ENCODE measurements around the gene GFPT2.

The GFPT2 gene

DNA sequence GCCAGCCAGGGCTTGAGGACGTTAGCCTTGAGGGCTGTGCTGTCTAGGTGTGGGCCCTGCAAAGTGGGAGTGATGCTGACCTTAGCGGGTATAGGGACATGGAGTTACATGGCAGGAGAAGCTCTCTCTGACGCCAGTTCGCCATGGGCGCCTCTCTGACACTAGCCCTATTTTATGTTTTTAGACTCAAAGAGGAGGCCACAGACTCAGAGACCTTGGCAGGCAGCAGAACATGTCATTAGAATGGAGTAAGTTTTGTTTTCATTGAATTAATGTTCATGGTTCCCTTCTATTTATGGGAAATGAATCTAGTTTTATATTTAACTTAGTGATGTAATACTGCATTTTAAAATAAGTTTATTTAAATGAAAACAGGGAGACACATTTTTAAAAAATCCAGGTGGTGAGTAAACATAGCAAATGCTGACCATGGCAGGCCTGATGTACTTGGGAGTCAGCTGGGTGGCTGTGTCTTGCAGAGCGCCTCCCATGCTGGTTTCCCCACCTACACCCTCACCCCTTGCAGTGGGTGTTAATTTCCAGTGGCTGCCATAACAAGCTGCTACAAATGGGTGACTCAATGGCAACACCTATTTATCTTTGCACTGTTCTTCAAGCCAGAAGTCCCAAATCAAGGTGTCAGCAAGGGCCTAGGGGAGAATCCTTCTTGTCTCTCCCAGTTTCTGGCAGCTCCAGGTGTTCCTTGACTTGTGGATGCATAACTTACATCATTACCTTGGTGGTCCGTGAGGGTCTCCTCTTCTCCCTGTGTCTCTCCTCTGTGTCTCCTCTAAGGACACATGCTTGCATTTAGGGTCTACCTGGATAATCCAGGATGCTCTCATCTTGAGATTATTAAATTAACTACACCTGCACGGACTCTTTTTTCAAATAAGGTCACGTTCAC is 25.6 kb upstream of the GFPT2 start:
- DNase-seq (ENCODE audit: low spot score), result no peak

DNA sequence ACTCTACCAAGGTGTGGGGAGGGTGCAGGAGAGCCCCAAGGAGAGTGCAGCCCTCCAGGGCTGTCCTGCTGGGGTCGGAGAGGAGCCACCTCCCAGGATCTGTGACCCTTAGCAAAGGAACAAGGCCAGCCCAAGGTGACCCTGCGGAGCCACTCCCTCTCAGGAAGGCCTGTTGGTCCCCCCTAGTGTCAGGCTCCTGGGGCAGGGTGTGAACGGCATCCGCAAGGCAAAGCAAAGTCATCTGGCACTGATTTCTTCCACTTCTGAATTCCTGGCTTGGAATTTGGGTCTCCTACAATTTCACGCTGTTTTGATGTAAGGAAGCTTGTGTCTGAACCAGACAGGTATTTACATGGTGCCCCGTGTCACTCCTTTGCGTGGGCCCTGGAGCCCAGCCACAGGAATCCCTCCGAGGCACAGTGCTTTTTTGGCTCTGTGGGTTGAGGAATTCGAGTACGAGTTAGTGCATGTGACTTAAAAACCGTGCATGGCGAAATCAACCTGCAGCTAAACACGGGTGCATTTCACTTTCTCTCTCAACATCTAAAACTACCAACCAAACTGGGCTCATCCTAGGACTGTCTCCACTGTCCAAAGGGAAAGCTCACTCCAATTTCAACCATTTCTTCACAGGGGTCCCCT is 24.5 kb upstream of the GFPT2 start:
- DNase-seq (ENCODE audit: low spot score), result no peak

DNA sequence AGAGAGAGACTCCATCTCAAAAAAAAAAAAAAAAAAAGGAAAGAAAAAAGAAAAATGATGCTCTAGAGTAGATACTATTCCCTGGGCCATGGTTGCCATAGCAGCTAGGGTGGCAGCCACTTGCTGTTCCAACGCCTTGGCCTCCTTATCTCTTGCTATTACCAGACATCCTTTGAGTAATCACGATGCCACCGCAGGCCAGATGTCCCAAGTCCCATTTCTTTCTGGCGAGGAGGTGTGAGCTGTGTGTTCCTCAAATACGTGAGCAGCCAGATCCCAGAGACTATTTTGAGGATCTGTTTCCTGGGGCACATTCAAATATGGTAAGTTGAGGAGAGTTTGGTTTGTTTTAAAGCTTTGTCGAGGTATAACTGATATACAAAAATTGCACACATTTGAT is 23.4 kb upstream of the GFPT2 start:
- no peak for DNase-seq (ENCODE audit: low spot score)

DNA sequence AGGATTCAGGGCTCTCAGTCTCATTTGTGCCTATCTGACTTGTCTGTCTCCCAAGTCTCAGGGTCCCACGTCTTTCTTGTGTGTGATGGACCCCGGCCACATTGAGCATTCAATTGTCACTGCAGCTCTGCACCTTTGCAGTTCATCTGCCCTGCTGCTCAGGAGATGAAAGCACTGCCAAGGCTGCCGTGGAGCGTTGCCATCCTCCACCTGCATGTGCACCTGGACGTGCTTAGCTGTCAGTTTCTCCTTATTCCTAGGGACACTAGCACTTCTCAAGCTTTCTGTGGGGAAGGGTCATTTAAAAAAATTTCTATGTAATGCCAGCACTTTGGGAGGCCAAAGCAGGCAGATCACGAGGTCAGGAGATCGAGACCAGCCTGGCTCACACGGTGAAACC is 22.8 kb upstream of the GFPT2 start:
- no peak for DNase-seq (ENCODE audit: low spot score)

DNA sequence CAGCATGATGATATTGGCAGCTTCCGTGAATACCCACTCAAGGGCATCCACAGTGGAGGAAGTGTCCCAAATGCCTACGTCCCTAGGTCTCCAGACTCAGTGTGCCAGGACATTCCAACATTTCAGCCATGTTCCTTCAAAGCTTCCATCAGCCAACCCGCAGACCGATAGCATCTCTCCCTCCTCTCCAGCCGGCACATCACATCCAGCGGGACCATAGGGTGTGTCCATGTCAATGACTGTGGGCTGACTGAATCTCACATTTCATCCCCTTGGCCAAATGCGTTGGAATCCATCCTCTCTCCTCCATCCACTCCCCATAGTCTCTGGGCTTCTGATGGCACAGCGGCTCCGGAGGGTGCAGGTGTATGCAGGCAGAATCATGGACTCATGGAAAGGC is 22.2 kb upstream of the GFPT2 start:
- no peak for DNase-seq (ENCODE audit: low spot score)

DNA sequence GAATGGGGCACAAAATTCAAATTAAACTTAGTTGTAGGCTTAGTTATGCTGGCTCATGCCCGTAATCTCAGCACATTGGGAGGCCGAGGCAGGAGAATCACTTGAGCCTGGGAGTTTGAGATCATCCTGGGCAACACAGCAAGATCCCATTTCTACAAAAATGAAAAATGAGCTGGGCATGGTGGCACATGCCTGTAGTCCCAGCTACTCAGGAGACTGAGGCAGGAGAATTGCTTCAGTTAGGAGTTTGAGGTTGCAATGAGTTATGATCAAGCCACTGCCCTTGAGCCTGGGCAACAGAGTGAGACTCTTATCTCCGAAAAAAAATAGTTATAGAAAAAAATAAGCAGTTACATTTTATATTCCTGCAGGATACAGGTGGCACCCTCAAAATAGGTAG is 20.7 kb upstream of the GFPT2 start:
- no peak for DNase-seq (ENCODE audit: low spot score)

DNA sequence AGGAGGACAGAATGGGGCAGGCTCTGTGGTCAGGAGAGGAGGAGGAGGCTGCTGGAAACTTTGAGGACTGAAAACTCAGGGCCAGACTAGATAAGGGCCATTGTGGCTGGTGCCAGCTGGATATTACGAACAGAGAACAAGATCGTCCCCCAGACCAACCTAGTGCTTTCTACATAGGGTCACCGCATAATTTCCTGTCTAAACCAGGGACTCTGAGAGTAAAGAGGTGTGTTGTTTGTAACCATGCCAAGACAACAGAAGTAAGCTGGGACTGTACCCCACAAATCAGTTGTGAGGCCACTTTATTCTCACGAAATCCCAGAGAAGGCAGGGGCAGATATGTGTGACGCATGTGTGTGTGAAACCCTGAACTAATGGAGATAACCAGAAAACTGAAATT is 20.3 kb upstream of the GFPT2 start:
- DNase-seq (ENCODE audit: low spot score), result no peak

DNA sequence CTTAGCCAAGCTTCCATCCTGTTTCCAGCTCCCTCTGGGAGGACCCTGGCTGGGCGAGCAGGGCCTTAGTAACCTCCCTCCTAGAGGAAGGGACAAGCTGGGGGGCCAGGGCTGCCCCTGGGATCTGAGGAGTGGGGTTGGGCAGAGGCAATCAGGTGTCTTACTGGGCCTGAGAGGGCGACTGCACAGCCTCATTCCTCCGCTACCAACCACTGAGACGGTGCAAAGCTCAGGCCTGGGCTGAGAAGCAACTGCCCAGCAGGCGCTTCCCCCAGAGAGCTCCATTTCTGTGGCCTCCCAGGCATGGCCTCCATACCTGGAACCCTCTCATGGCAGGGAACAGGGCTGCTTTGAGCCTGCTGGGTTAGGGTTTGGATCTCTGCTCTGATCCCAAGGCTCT is 18.8 kb upstream of the GFPT2 start:
- no peak for DNase-seq (ENCODE audit: low spot score)

DNA sequence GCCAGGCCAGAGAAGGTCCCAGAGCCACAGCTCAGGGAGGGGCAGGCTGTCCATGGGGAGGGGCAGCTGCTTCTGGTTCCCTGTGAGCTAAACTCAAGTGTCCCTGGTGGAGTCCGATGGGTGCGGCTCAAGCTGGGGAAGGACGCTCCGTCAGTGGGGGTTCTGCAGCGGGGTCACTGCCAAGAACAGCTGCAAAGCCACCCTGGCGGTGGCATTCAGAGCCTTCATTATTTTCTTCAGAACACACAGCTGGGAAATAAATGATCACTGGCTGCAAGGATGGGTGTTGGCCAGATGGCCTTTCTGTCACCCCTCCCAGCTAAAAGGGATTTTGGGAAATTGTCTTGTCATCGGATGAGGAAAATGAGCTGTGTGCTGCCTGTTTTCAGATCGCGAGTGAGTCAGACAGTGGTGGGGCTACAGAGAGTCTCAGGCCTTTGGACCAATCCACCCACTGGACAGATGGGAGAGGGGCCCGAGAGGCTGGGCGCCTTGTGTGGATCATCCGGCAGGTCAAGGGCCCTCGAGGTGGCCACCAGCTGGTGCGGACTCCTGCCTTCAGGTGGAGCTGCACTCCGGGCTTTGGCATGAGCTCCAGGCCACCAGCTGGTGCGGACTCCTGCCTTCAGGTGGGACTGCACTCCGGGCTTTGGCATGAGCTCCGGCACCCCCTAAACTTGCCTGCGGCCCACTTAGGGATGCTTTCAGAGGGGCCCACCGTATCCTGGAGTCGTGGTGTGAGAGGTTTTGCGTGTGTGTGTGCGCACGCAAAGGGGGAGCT is 17.9 kb upstream of the GFPT2 start:
- DNase-seq (ENCODE audit: low spot score), result peak; percentile 69

DNA sequence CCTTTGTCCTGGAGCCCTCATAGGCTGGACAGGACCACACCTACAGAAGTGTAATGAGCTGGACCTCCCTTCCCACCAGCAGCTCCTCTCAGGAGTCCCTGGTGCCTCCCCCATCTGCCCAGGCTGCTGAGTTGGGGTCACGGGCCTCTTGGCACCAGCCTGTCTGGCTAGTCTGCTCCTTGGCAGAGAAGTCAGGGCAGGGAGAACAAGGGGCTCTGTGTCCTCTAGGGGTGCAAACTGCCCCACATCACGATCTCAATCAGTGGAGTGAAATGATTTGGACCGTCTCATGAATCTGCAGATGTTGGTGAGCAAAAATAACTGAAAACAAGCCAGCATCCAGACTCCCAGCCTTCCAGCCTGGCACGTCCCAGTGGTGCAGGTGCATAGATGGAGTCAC is 14.9 kb upstream of the GFPT2 start:
- no peak for DNase-seq (ENCODE audit: low spot score)

DNA sequence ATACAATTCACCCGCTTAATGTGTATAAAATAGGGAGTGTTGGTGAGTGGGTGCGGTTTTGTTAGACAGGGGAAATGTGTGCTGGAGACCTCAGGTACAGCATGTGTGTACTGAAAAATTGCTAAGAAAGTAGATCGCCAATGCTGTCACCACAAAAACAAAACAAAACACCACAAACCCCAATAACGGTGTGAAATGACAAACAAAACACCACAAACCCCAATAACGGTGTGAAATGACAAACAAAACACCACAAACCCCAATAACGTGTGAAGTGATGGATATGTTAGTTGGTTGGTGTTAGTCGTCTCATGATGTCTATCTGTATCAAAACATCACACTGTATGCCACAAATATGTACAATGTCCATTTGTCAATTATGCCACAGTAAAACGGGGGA is 14.2 kb upstream of the GFPT2 start:
- no peak for DNase-seq (ENCODE audit: low spot score)

DNA sequence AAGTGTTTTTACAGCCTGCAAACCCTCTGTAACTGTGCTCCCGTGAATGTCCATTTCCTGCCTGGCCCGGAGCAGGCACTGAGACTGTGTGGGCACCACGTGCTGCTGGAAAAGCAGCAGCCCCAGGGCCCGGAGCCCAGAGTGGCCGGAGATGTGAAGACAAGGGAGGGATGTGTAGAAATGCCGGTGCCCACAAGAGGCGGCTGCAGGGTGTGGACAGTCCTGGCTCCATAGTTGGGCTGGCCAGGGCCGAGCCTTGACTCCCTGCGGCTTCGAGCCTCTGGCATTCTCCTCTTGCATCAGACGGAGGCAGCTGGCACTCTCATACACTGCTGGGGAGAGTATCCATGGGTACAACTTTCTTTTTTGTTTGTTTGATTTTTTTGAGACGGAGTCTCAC is 13.2 kb upstream of the GFPT2 start:
- DNase-seq (ENCODE audit: low spot score), result peak; percentile 77

DNA sequence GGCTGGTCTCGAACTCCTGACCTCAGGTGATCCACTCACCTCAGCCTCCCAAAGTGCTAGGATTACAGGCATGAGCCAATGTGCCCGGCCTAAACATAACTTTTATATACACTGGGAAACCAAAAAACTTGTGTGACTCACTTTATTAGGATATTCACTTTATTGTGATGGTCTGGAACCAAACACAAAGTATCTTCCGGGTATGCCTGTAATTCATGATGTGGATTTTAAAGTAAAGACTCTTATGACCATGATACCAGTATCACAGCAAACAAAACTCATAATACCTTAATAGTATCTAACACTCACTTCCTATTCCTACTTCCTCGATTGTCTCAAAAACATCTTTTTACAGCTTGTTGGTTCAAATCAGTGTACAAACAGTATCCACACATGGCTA is 12.7 kb upstream of the GFPT2 start:
- DNase-seq (ENCODE audit: low spot score), result no peak

DNA sequence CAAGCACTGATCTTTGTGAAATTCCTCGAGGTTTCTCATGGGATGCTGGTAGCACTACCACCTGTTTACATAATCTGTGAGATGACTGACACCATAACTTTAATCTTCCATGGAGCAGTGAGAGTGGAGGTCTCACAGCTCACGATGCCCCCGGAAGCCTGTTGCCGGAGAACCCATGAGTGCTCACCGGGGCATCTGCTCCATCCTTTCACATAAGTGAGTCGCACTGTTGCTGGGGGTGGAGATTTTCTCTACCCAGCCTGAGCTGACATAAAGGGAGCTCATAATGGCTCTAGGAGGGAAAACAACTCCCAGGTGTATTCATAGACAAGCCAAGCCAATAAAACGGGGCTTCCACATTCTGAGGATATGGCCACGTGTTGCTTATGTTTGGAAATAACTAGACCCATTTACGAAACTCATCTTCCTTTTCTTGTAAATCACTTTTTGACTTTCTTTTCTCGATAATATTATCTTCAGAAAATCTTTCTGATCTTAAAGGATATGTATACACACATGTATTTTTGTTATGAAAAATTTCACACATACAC is 11.2 kb upstream of the GFPT2 start:
- no peak for DNase-seq (ENCODE audit: low spot score)

DNA sequence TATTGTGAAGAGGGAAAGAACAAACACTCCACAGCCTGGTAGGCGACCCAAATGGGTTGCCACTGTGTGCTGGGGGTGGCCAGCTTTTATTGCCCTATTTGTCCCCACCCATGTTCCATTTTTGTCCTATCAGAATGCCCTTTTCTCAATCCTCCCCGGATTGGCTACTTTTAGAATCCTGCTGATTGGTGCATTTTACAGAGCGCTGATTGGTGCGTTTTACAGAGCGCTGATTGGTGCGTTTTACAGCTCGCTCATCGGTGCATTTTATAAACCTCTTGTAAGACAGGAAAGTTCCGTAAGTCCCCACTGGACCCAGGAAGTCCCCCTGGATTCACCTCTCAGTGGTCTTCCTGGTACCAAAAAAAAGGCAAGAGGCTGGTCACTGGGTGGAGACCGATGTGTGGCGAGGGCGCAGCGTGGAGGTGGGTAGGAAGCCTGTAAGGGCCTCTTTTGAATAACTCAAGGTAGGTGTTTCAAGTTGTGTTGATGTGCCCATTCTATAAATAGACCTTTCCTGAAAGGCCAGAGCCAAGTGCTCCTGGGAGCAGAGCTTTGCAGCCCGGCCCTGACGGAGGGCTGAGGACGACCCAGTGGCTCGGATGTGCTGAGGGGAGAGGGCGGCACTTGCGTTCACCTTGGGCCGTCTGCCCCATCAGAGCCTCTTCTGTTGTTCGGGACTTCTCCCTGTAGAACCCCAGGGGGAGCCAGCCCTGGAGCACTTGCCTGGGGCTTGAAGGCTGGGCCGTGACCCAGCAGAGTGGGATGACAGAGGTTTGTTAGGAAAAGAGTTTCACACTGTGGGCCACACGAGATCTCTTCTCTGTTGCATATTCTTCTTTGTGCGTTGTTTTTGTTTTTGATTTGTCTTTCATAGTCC is 7.2 kb upstream of the GFPT2 start:
- no peak for DNase-seq (ENCODE audit: low spot score)

DNA sequence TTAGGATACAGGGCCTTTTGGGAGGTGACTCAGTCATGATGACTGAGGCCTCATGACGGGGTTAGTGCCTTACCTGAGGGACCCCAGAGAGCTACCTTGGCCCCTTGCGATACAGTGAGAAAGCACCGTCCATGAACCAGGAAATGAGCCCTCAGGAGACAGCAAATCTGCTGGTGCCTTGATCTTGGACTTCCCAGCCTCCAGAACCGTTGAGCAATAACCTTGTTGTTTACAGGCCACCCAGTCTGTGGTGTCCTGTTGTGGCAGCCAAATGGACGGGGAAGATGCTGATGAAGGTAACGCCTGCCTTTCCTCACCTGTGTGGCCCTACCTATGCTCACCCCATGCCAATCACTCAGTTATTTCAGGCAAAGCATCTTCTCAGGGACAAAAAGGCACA is 5.6 kb upstream of the GFPT2 start:
- DNase-seq (ENCODE audit: low spot score), result no peak

DNA sequence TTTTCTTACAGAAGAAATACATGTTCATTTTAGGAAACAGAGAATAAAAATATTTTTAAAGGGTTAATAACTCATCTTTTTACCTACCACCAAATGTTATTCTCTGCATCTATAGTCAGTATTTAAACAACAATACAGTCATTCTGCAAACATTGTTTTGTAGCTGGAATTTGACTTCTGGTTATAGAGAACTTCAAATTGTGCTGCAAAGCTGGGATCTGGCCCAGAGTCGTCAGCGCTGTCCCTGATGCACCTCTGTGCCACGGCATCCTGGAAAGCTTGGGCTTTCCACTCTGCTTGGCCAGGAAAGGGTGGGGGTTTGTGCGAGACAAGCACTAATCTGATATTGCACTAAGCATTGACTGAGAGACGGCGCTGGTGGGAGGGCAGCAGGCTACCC is 5.0 kb upstream of the GFPT2 start:
- DNase-seq (ENCODE audit: low spot score), result no peak

DNA sequence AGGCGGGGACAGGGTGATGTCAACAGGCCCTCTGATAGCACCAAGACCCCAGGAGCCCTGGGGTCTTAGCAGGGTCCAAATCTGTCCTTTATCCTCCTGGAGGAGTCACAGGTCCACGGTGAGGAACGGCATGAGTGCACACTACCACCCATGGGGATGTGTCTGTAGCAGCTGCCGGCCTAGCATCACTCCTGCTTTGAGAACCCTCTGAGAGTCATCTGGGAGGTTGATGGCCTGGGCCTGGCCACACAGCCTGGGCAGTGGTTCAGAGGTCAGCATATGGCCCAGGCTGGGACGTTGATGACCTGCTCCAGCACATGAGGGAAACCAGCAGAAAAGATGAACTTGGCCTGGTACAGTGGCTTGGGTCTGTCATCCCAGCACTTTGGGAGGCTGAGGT is 1.8 kb upstream of the GFPT2 start:
- DNase-seq (ENCODE audit: low spot score), result no peak

DNA sequence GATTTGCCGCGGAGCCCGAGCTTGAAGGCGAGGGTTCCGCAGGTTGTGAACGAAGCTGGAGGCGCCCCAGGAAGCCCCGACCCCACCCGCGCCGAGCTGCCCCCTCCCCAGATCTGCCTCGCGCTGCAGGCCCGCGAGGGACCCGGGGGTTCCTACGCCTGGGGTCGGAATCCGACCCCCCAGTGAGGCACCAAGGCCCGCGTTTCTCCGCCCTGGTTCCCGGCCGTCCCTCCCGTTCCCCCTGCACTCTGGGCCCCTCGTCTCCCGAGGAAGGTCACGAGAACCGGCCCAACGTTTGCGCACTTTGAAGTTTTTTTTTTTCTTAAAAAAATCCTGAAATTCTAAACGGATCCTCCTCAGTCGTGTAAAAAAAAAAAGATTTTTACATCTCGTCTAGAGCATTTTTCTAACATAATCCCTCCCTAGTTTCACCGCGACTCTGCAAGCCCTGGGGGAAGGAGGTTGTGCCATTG is 880 bp upstream of the GFPT2 start:
- no peak for DNase-seq (ENCODE audit: low spot score)

DNA sequence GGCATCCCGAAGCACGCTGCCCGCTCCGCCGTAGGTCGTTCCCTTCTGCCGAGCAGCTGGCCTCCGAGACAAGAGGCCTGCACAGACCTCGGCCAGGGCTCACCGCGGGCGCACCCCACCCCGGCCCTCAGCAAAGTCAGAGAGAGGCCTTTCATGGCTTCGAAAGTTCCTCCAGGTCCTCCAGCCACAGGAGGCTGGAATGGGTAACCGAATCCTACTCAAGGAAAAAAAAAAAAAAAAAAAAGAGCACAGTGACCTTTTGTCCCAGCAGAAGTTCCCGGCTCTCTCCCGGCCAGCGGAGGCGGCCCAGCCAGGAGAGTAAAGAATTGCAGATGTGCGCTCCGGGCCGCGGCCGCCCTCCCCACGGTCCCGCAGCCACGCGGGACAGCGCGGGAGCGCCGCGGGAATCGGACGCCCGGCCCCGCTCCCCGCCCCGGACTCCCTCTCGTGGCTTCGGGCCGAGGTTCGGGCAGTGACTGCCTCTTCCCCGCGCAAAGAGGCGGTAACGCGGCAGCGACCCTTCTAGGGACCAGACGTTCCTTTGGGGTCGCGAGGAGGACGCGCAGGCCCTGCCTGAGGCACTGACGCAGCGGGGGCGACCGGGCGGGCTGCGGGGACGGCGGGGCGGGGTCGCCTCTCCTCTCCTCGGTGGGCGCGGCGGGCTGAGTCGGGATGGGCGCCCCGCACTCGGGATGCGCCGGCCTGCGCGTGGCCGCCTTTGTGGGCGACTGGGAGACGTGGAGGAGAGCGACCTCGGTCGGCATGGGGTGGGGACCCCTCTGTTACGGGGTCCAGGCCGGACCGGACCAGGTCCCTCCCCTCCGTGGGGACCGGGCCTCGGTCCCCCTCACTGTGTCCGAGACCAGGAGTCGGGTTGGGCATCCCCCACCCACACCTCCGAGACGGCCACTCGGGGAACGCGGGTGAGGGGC is 754 bp downstream of the GFPT2 start:
- DNase-seq (ENCODE audit: low spot score), result peak; percentile 74

Data from AG20443 (cell line).